Adrenal gland (tissue), 12 donors: ENCODE results near the gene LRRC25. TPM values are rescaled to one million over a fixed set of nuclear protein-coding genes. Genes with fewer than 3 reads are reported as not detected.

ENCODE experiments used
- DNase-seq, 7 donors: peaks; one replicate each; pipeline ENCODE4 v3.0.0-alpha.2; 2019 to 2020
- H3K27ac ChIP-seq, 5 donors: fragments of 200-600 bp; sonication (generic) in 4 of 5; 1 replicate in 3 of 5; 2 replicates in 2 of 5; pipeline versions ENCODE4 v1.5.1 to v1.8.0; 2016 to 2020; ENCODE audit warnings: mild to moderate bottlenecking in 1 of 5
- H3K27me3 ChIP-seq: fragments of 200-600 bp; 2 replicates; pipeline ENCODE4 v1.8.0; 2021
- H3K36me3 ChIP-seq, 2 donors: fragments of 200-600 bp; replicated peaks in 1 of 2; 1 replicate in 1 of 2; 2 replicates in 1 of 2; pipeline versions ENCODE4 v1.5.1 to v1.8.0; 2018 to 2022
- H3K4me1 ChIP-seq, 2 donors: fragments of 200-600 bp; replicated peaks in 1 of 2; 1 replicate in 1 of 2; 2 replicates in 1 of 2; pipeline versions ENCODE4 v1.5.1 to v1.8.0; 2018 to 2021
- H3K4me3 ChIP-seq, 4 donors: fragments of 200-600 bp; sonication (generic) in 3 of 4; one replicate each; pipeline ENCODE4 v1.5.1; 2016 to 2018
- H3K9me3 ChIP-seq, 3 donors: fragments of 200-600 bp; sonication (generic) in 1 of 3; replicated peaks in 1 of 3; 1 replicate in 2 of 3; 2 replicates in 1 of 3; pipeline versions ENCODE4 v1.5.1 to v1.8.0; 2016 to 2021
- POLR2A ChIP-seq, 2 donors: fragments of 450-650 bp; IDR thresholded peaks; one replicate each; pipeline ENCODE4 v1.6.1; 2017; ENCODE audit warnings: antibody characterized with exemption in 2 of 2, mild to moderate bottlenecking in 2 of 2, moderate library complexity in 1 of 2
- WGBS, 4 donors: extraction: QIAGEN DNeasy Blood & Tissue Kit in 2 of 4; methylation state at CpG; one replicate each; pipeline versions ENCODE4 v1.1.5 to v1.1.7; 2013 to 2017; 5-methylcytosine and 5-hydroxymethylcytosine counted together
- intact Hi-C, 2 donors: fragments of 100-400 bp; cut with DNase I; formaldehyde crosslinking; loops; one replicate each; pipeline versions ENCODE4 v1.14.1 to v1.15.0; 2022 to 2023
- microRNA-seq, 3 donors: library from miRNA; unstranded; fragments of <30 nt; microRNA quantifications; one replicate each; pipeline ENCODE4, GENCODE V29; 2017 to 2020
- polyA plus RNA-seq, 3 donors: library from polyadenylated mRNA; stranded (reverse); fragments of 200-250 nt in 2 of 3; fragments of 350-450 nt in 1 of 3; fragmentation: Illumina TruSeq in 1 of 3; extraction: RNeasy Lipid Tissue Mini Kit (QIAGEN cat#74804) in 1 of 3; gene quantifications; one replicate each; pipeline ENCODE4 v1.2.3, GENCODE V29; 2013 to 2014
- small RNA-seq, 2 donors: library from RNA; depleted of rRNA; stranded (forward); fragments of <200 nt; gene quantifications; one replicate each; pipeline ENCODE3, GENCODE V24; 2016
- total RNA-seq, 9 donors: library from RNA; depleted of rRNA in 4 of 9; stranded (reverse); fragments of >200 nt in 4 of 9; fragments of 120-200 nt in 1 of 9; fragmentation: NEBNext Ultra II Directional in 1 of 9; extraction: Animal tissue kit (Norgen Biotek cat#: 25700) in 1 of 9; gene quantifications; one replicate each; pipeline versions ENCODE4 v1.1.0 to v1.2.4, GENCODE V29; 2013 to 2023
- TF ChIP-seq, protein P1 (sequence below), 6 experiments: fragments of 450-650 bp in 4 of 6; fragments of 200-600 bp in 2 of 6; sonication (generic) in 1 of 6; IDR thresholded peaks; 1 replicate in 5 of 6; 2 replicates in 1 of 6; pipeline versions ENCODE4 v1.5.1 to v1.8.0; 2016 to 2021; ENCODE audit warnings: antibody characterized with exemption in 6 of 6, mild to moderate bottlenecking in 2 of 6, moderate library complexity in 1 of 6
- donor health status: healthy with polysubstance abuse.
- donor health status: Bipolar disorder and iron deficiency.
- donor health status: DM: yes; HTN: yes; CAD: no.
- donor health status: DM: no; HTN: no; CAD: no.
- donor health status: DM: no; HTN: no; CAD: no.
- donor health status: DM: yes; HTN: yes; CAD: no.

Gene LRRC25
- total and polyA plus RNA-seq, 12 donors = 1.5 to 38.2 (median 17.0) TPM

DNA sequence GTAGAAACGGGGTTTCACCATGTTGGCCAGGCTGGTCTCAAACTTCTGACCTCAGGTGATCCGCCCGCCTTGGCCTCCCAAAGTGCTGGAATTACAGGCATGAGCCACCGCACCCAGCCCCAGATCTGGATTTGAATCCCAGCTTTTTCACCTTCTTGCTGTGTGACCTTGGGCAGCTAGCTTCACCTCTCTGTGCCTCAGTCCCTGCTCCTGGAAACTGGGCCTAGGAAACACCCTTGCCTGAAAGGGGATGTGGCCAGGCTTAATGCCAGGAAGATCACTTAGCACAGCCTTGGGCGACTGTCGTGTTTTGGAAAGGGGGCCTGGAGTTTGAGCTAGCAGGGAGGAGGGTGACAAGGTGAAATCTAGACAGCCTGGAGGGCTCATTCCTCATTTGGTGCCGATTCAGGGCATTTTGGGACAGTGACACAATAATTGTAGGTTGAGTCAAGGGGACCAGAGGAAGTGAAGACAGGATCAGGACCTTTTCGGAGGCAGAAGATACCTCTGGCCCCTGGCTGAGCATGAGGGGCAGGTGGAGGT is 55.3 kb downstream of the LRRC25 start:
- Histone ChIP-seq H3K36me3 (peaks cover 0 to 18% of the 10 kb centered on the region in 2 donors), H3K27me3 (no peaks in the 10 kb centered on the region), H3K9me3 (no peaks in the 10 kb centered on the region), H3K4me3 (no peak overlapping the region), H3K4me1 (peaks cover 9 to 34% of the 10 kb centered on the region in 2 donors), H3K27ac (peak overlapping the region in 1 of 5 donors; percentile 97)
- DNase-seq = no peak
- TF ChIP-seq POLR2A (IDR thresholded peaks at IDR 0.05) = no peak
- TF ChIP-seq, protein P1, sequence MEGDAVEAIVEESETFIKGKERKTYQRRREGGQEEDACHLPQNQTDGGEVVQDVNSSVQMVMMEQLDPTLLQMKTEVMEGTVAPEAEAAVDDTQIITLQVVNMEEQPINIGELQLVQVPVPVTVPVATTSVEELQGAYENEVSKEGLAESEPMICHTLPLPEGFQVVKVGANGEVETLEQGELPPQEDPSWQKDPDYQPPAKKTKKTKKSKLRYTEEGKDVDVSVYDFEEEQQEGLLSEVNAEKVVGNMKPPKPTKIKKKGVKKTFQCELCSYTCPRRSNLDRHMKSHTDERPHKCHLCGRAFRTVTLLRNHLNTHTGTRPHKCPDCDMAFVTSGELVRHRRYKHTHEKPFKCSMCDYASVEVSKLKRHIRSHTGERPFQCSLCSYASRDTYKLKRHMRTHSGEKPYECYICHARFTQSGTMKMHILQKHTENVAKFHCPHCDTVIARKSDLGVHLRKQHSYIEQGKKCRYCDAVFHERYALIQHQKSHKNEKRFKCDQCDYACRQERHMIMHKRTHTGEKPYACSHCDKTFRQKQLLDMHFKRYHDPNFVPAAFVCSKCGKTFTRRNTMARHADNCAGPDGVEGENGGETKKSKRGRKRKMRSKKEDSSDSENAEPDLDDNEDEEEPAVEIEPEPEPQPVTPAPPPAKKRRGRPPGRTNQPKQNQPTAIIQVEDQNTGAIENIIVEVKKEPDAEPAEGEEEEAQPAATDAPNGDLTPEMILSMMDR (IDR thresholded peaks at IDR 0.05) = no peak
- 58 to 71% (median 64%) methylated on average over 8 of the region's 8 CpGs for WGBS, 4 donors
- intact Hi-C loops = no loop called here

Small RNA genes lying within 50 kb of the gene (microRNA-seq; reads per million reads assigned to microRNA genes)
- 0 reads per million in 3 donors for gene MIR3189

Small RNA genes lying within 50 kb of the gene (small RNA-seq; reads per million reads assigned to genes)
- 0 reads per million in 2 donors for gene MIR3189

Other genes with a start within 250 kb of the LRRC25 start
- gene PIK3R2, start 244.5 kb downstream of the LRRC25 start, total RNA-seq = 100 to 1,000 TPM in 3 of 9 donors, 10 to 100 TPM in 6; 13.7 to 124 (median 79.2) TPM
- gene PIK3R2, start 244.5 kb downstream of the LRRC25 start, polyA plus RNA-seq = 10 to 100 TPM in 2 of 3 donors, 1 to 10 TPM in 1; 6.7 to 21.0 (median 10.8) TPM
- gene IFI30, start 223.8 kb downstream of the LRRC25 start, total RNA-seq = 100 to 1,000 TPM; 103 to 372 (median 169) TPM
- 100 to 1,000 TPM in 2 of 3 donors, 10 to 100 TPM in 1; 99.2 to 268 (median 158) TPM for gene IFI30, start 223.8 kb downstream of the LRRC25 start, polyA plus RNA-seq
- gene MPV17L2, start 204.4 kb downstream of the LRRC25 start, total RNA-seq = 10 to 100 TPM; 10.3 to 47.4 (median 20.7) TPM
- gene MPV17L2, start 204.4 kb downstream of the LRRC25 start, polyA plus RNA-seq = 10 to 100 TPM; 21.1 to 41.4 (median 40.8) TPM
- 10 to 100 TPM in 3 of 9 donors, 1 to 10 TPM in 6; 2.3 to 32.3 (median 6.6) TPM for gene RAB3A, start 193.6 kb downstream of the LRRC25 start, total RNA-seq
- gene RAB3A, start 193.6 kb downstream of the LRRC25 start, polyA plus RNA-seq = 10 to 100 TPM in 1 of 3 donors, 1 to 10 TPM in 2; 4.0 to 16.6 (median 5.8) TPM
- gene PDE4C, start 171.2 kb downstream of the LRRC25 start, total RNA-seq = 1 to 10 TPM in 2 of 9 donors, under 1 TPM in 7; 0.11 to 1.7 (median 0.39) TPM
- 1 to 10 TPM in 1 of 3 donors, under 1 TPM in 1, not detected in 1; 0.77 to 2.4 TPM for gene PDE4C, start 171.2 kb downstream of the LRRC25 start, polyA plus RNA-seq
- 1 to 10 TPM in 8 of 9 donors, under 1 TPM in 1; 0.30 to 5.4 (median 2.7) TPM for gene IQCN, start 123.2 kb downstream of the LRRC25 start, total RNA-seq
- gene IQCN, start 123.2 kb downstream of the LRRC25 start, polyA plus RNA-seq = 10 to 100 TPM in 1 of 3 donors, 1 to 10 TPM in 1, under 1 TPM in 1; 0.59 to 45.2 (median 6.0) TPM
- 100 to 1,000 TPM in 8 of 9 donors, 10 to 100 TPM in 1; 61.9 to 533 (median 350) TPM for gene JUND, start 116.0 kb downstream of the LRRC25 start, total RNA-seq
- 100 to 1,000 TPM in 2 of 3 donors, 10 to 100 TPM in 1; 35.9 to 226 (median 104) TPM for gene JUND, start 116.0 kb downstream of the LRRC25 start, polyA plus RNA-seq
- 100 to 1,000 TPM; 107 to 290 (median 169) TPM for gene LSM4, start 74.5 kb downstream of the LRRC25 start, total RNA-seq
- gene LSM4, start 74.5 kb downstream of the LRRC25 start, polyA plus RNA-seq = 100 to 1,000 TPM; 105 to 195 (median 120) TPM
- gene PGPEP1, start 57.0 kb downstream of the LRRC25 start, total RNA-seq = 10 to 100 TPM; 19.0 to 89.2 (median 58.5) TPM
- gene PGPEP1, start 57.0 kb downstream of the LRRC25 start, polyA plus RNA-seq = 10 to 100 TPM; 20.3 to 46.1 (median 21.1) TPM
- 10 to 100 TPM in 4 of 9 donors, 1 to 10 TPM in 4, under 1 TPM in 1; 0.90 to 29.2 (median 6.2) TPM for gene GDF15, start 11.5 kb downstream of the LRRC25 start, total RNA-seq
- gene GDF15, start 11.5 kb downstream of the LRRC25 start, polyA plus RNA-seq = 1 to 10 TPM in 2 of 3 donors, under 1 TPM in 1; 0.33 to 5.3 (median 2.6) TPM
- gene SSBP4, start 21.8 kb upstream of the LRRC25 start, total RNA-seq = 100 to 1,000 TPM in 1 of 9 donors, 10 to 100 TPM in 8; 38.9 to 119 (median 69.9) TPM
- gene SSBP4, start 21.8 kb upstream of the LRRC25 start, polyA plus RNA-seq = 100 to 1,000 TPM in 2 of 3 donors, 1 to 10 TPM in 1; 9.1 to 160 (median 136) TPM
- gene ISYNA1, start 40.5 kb upstream of the LRRC25 start, total RNA-seq = 100 to 1,000 TPM in 3 of 9 donors, 10 to 100 TPM in 6; 32.3 to 211 (median 66.0) TPM
- 100 to 1,000 TPM in 2 of 3 donors, 1 to 10 TPM in 1; 3.2 to 313 (median 125) TPM for gene ISYNA1, start 40.5 kb upstream of the LRRC25 start, polyA plus RNA-seq
- 10 to 100 TPM in 7 of 9 donors, 1 to 10 TPM in 2; 3.6 to 28.3 (median 14.2) TPM for gene ELL, start 124.4 kb upstream of the LRRC25 start, total RNA-seq
- gene ELL, start 124.4 kb upstream of the LRRC25 start, polyA plus RNA-seq = 10 to 100 TPM in 1 of 3 donors, 1 to 10 TPM in 2; 1.8 to 14.3 (median 9.1) TPM
- 100 to 1,000 TPM; 128 to 463 (median 261) TPM for gene FKBP8, start 146.0 kb upstream of the LRRC25 start, total RNA-seq
- gene FKBP8, start 146.0 kb upstream of the LRRC25 start, polyA plus RNA-seq = 100 to 1,000 TPM in 2 of 3 donors, 10 to 100 TPM in 1; 26.3 to 816 (median 417) TPM
- gene KXD1, start 160.2 kb upstream of the LRRC25 start, total RNA-seq = 100 to 1,000 TPM in 3 of 9 donors, 10 to 100 TPM in 6; 57.7 to 165 (median 83.3) TPM
- 100 to 1,000 TPM in 1 of 3 donors, 10 to 100 TPM in 2; 74.2 to 120 (median 79.4) TPM for gene KXD1, start 160.2 kb upstream of the LRRC25 start, polyA plus RNA-seq
- 1,000 to 10,000 TPM in 6 of 9 donors, 100 to 1,000 TPM in 3; 781 to 1,331 (median 1,025) TPM for gene UBA52, start 174.2 kb upstream of the LRRC25 start, total RNA-seq
- gene UBA52, start 174.2 kb upstream of the LRRC25 start, polyA plus RNA-seq = 1,000 to 10,000 TPM in 2 of 3 donors, 100 to 1,000 TPM in 1; 950 to 1,900 (median 1,669) TPM
- gene REX1BD, start 191.2 kb upstream of the LRRC25 start, total RNA-seq = 100 to 1,000 TPM in 3 of 9 donors, 10 to 100 TPM in 6; 56.1 to 268 (median 89.4) TPM
- gene REX1BD, start 191.2 kb upstream of the LRRC25 start, polyA plus RNA-seq = 100 to 1,000 TPM in 2 of 3 donors, 1 to 10 TPM in 1; 8.8 to 156 (median 148) TPM
- 100 to 1,000 TPM in 1 of 9 donors, 10 to 100 TPM in 5, 1 to 10 TPM in 2, under 1 TPM in 1; 0.44 to 111 (median 15.0) TPM for gene CRLF1, start 209.2 kb upstream of the LRRC25 start, total RNA-seq
- gene CRLF1, start 209.2 kb upstream of the LRRC25 start, polyA plus RNA-seq = 10 to 100 TPM in 2 of 3 donors, 1 to 10 TPM in 1; 5.7 to 80.0 (median 51.2) TPM
- 10 to 100 TPM in 2 of 9 donors, 1 to 10 TPM in 6, under 1 TPM in 1; 0.89 to 13.9 (median 5.2) TPM for gene TMEM59L, start 215.2 kb upstream of the LRRC25 start, total RNA-seq
- 10 to 100 TPM in 1 of 3 donors, 1 to 10 TPM in 2; 1.9 to 14.5 (median 5.5) TPM for gene TMEM59L, start 215.2 kb upstream of the LRRC25 start, polyA plus RNA-seq
- gene KLHL26, start 239.4 kb upstream of the LRRC25 start, total RNA-seq = 10 to 100 TPM in 3 of 9 donors, 1 to 10 TPM in 6; 1.4 to 15.2 (median 9.0) TPM
- 1 to 10 TPM; 1.7 to 5.1 (median 3.7) TPM for gene KLHL26, start 239.4 kb upstream of the LRRC25 start, polyA plus RNA-seq